ENCODE data around the gene POP7. TPM values are rescaled to one million over a fixed set of nuclear protein-coding genes. Genes with fewer than 3 reads are reported as not detected.

Gene POP7
- total RNA-seq, 2 donors from 2014 or later: 17.1 to 20.8 TPM

DNA sequence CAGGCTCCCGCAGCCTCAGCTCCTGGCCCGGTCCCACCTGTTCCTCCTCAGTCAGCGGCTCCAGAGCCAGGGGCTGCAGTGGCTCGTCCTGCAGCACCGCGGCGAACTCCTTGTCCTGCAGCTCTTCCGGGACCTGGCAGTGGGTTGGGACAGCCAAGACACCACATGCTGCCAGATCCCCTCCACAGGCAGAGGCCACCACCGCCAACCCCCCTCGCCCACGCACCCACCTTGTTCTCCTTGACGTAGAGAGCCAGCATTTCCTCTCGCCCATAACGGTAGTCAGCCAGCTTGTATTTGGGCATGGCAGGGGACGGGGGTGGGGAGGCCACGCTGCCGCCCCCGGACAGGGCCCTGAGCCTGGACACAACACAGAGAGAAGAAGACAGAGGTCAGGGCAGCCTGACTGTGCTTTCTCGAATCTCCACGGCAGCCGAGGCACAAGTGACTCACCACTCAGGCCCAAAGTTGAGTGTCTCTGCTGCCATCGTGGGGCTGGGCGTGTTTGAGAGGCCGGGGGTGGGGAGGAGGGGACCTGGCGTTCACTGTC lies 18.1 kb upstream of the POP7 start:
- 78 to 80% methylated on average over 19 to 24 of the region's 25 CpGs for WGBS, 2 donors
- intact Hi-C loops (cut with DNase I): loop anchor here (10.0 kb wide), 1 partner anchor 213 kb away; the partner anchor contains the start of gene TSC22D4
- Histone ChIP-seq H3K4me3 (no peak overlapping the region), H3K27ac (no peak overlapping the region), H3K4me1 (peaks cover 46% of the 10 kb centered on the region), H3K36me3 (replicated peaks in 1 of 2; ENCODE audit: insufficient read depth in 1 of 2, low read depth in 2 of 2) (peaks cover 10 to 46% of the 10 kb centered on the region in 2 donors), H3K9me3 (no peaks in the 10 kb centered on the region), H3K27me3 (no peaks in the 10 kb centered on the region)
- no peak for ATAC-seq
- TF ChIP-seq POLR2A (IDR thresholded peaks at IDR 0.05): no peak
- TF ChIP-seq, protein P1, sequence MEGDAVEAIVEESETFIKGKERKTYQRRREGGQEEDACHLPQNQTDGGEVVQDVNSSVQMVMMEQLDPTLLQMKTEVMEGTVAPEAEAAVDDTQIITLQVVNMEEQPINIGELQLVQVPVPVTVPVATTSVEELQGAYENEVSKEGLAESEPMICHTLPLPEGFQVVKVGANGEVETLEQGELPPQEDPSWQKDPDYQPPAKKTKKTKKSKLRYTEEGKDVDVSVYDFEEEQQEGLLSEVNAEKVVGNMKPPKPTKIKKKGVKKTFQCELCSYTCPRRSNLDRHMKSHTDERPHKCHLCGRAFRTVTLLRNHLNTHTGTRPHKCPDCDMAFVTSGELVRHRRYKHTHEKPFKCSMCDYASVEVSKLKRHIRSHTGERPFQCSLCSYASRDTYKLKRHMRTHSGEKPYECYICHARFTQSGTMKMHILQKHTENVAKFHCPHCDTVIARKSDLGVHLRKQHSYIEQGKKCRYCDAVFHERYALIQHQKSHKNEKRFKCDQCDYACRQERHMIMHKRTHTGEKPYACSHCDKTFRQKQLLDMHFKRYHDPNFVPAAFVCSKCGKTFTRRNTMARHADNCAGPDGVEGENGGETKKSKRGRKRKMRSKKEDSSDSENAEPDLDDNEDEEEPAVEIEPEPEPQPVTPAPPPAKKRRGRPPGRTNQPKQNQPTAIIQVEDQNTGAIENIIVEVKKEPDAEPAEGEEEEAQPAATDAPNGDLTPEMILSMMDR (IDR thresholded peaks at IDR 0.05): no peak
- DNase-seq: no peak

DNA sequence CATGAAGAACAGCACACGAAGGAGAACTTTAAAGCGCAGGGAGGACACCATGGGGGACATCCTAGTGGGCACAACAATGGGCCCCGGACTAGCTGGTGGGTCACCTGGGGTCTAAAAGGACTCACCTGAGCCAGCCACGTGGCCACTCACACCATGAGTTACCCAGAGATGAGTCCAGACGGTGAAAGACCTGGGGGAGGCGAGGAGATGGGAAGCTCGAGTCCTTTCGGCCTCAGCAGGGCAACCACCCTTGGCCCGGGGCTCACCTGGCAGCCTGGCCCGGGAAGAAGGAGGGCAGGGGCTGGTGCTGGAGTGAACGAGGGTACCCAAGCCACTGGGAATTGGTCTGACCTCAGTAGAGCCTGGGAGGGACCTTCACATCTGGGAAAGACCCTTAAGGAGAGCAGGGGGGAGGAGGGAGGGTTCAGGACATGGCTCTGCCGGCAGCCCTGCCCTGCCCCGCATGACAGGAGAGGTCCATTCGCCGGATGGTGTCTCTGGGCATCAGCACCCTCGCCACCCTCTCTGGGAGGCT lies 17.5 kb upstream of the POP7 start:
- Histone ChIP-seq H3K27ac (no peak overlapping the region), H3K27me3 (no peaks in the 10 kb centered on the region), H3K4me3 (no peak overlapping the region), H3K9me3 (no peaks in the 10 kb centered on the region), H3K36me3 (replicated peaks in 1 of 2; ENCODE audit: insufficient read depth in 1 of 2, low read depth in 2 of 2) (peaks cover 10 to 41% of the 10 kb centered on the region in 2 donors), H3K4me1 (peaks cover 51% of the 10 kb centered on the region)
- intact Hi-C loops (cut with DNase I): loop anchor here (10.0 kb wide), 1 partner anchor 214 kb away; the partner anchor contains the start of gene TSC22D4
- 77 to 85% methylated on average over 15 to 16 of the region's 16 CpGs for WGBS, 2 donors
- TF ChIP-seq, protein P1 (IDR thresholded peaks at IDR 0.05): no peak
- TF ChIP-seq POLR2A (IDR thresholded peaks at IDR 0.05): no peak
- DNase-seq: no peak
- no peak for ATAC-seq

DNA sequence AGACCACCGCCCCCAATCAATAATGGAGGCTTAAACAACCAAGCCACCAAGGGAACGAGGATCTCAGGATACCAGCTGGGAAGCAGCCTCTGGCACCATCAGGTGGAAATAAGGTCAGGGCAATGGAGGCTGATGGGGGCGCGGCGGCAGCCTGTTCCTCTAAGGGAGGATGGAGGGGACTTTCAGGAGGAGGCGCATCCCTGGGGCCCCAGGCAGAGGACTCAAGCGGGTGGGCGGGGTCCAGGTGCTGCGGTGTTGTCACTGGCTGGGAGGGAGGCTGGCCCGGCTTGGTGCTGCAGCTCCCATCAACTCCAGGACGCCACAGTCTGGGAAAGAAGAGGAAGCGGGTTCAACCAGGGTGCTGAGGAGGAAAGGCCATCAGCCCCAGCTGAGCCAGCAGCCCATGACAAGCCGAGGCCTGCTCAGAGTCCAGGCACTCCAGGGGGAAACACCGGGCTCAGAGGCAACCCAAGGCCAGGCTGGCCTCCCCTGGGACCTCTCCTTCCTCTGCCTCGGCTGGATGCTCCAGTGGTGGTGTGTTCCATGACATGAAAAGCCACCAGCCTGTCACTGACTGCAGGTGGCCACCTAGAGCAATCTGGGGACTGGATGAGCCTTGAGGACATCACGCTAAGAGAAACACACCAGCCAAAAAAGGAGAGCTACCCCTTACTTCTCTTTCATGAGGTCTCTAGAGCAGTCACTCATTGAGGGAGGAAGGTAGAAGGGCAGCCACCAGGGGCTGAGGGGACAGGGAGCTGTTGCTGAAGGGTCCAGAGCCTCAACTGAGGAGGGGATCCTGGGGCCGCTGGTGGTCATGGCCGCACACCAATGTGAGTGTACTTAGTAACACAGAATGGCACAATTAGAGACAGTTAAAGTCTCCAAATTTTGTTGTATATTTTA lies 16.4 kb upstream of the POP7 start:
- Histone ChIP-seq H3K4me3 (no peak overlapping the region), H3K36me3 (replicated peaks in 1 of 2; ENCODE audit: insufficient read depth in 1 of 2, low read depth in 2 of 2) (peaks cover 6 to 30% of the 10 kb centered on the region in 2 donors), H3K4me1 (peaks cover 52% of the 10 kb centered on the region), H3K27me3 (no peaks in the 10 kb centered on the region), H3K27ac (no peak overlapping the region), H3K9me3 (no peaks in the 10 kb centered on the region)
- TF ChIP-seq, protein P1 (IDR thresholded peaks at IDR 0.05): no peak
- TF ChIP-seq POLR2A (IDR thresholded peaks at IDR 0.05): no peak
- ATAC-seq: no peak
- DNase-seq: no peak
- 83 to 86% methylated on average over 9 to 17 of the region's 18 CpGs for WGBS, 2 donors
- intact Hi-C loops (cut with DNase I): loop anchor here (10.0 kb wide), 1 partner anchor 215 kb away; the partner anchor contains the start of gene TSC22D4

DNA sequence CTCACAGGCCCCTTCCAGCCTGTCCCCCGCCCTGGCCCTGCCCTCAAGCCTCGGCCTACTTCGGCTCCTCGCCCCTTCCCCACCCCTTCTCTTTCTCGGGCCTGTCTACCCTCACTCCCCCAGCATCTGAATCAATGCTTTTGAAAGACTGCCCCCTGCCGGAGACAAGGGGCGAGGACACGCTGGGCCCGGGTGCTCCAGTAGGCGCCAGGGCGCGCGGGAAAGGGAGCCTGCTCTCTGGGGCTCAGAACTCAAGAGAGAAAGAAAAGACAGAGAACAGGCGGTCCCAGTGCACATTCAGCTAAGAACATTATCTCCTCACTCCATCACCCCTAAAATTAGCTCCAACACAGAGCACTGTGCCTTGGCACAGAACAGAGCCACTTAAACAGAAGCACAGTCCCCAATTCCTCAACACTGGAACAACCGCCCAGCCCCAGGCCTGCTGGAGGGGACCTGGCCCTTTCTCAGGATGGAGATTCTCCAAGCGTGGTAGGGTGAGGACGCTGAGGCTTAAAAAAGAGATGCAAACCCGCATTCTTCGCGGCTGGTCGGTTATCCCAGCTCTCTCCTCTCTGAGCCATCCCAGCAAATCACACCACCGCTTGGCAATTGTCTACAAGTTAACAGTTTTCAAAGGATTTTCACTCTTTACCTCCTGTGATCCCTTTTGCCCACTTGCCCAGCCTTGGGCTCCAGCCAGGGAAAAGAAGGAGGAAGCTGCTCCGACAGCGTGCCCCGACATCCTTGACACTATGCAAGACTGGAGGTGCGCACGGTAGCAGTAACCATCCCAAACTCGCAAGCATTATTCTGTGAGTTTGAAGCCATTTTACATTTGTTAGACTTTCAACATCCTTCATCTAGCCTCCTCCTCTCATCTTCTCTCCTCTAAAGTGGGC lies 14.0 kb upstream of the POP7 start:
- Histone ChIP-seq H3K4me1 (peaks cover 56% of the 10 kb centered on the region), H3K4me3 (no peak overlapping the region), H3K27me3 (no peaks in the 10 kb centered on the region), H3K9me3 (no peaks in the 10 kb centered on the region), H3K27ac (peak overlapping the region in 1 of 4 donors; percentile 30), H3K36me3 (replicated peaks in 1 of 2; ENCODE audit: insufficient read depth in 1 of 2, low read depth in 2 of 2) (peaks cover 0 to 12% of the 10 kb centered on the region in 2 donors)
- intact Hi-C loops (cut with DNase I): no loop called here
- TF ChIP-seq POLR2A (IDR thresholded peaks at IDR 0.05): no peak
- TF ChIP-seq, protein P1 (IDR thresholded peaks at IDR 0.05): peak; percentile 82 to 94 (median 87)
- WGBS, 2 donors: 28 to 29% methylated on average over 27 to 28 of the region's 28 CpGs
- DNase-seq (peak; percentile 77 to 81 (median 78)), ATAC-seq (peak; percentile 64)
